IMR-90 (cell line): ENCODE results near the gene TBPL1. TPM values are rescaled to one million over a fixed set of nuclear protein-coding genes. Genes with fewer than 3 reads are reported as not detected.

Experiments used
- ATAC-seq: fragments of 200-7000 bp; cut with Tn5 transposase; 2 replicates; pipeline ENCODE4 v1.9.1; 2020; ENCODE audit warnings: low read depth, mild to moderate bottlenecking, moderate library complexity
- BruUV-seq: library from RNA; stranded (reverse); fragments of 400-500 nt; replicated peaks from 2 replicates; lab custom pipeline; 2021; lab: Mats Ljungman, UMichigan
- CTCF ChIA-PET: fragments of 300-600 bp; formaldehyde crosslinking; extraction: SDS; loops from one replicate; lab custom pipeline; 2021; ENCODE audit warnings: antibody characterized with exemption; lab: Yijun Ruan, JAX
- POLR2A ChIA-PET: fragments of 300-600 bp; sonication (Branson Sonifier 250); formaldehyde crosslinking; loops from one replicate; lab custom pipeline; 2022; ENCODE audit warnings: antibody characterized with exemption; ENCODE audit not compliant: unreplicated experiment; lab: Charles Lee
- DNase-seq: peaks from one replicate; pipeline ENCODE4 v3.0.0; 2013
- H2AFZ ChIP-seq: replicated peaks from 2 replicates; pipeline ENCODE3; 2013; ENCODE audit warnings: low read length, mild to moderate bottlenecking; ENCODE audit not compliant: poor library complexity
- H2AK5ac ChIP-seq: 2 replicates; pipeline ENCODE4 v1.6.1; 2013; ENCODE audit warnings: low read depth, low read length, inconsistent platforms
- H2AK9ac ChIP-seq: replicated peaks from 2 replicates; pipeline ENCODE3; 2013; ENCODE audit warnings: mild to moderate bottlenecking, low read depth, low read length, moderate library complexity; ENCODE audit not compliant: poor library complexity
- H2BK120ac ChIP-seq: 2 replicates; pipeline ENCODE4 v1.6.1; 2013; ENCODE audit warnings: low read depth, low read length, inconsistent platforms
- H2BK15ac ChIP-seq: 3 replicates; pipeline ENCODE4 v1.6.1; 2013; ENCODE audit warnings: low read depth, low read length, inconsistent platforms
- H2BK20ac ChIP-seq: 2 replicates; pipeline ENCODE4 v1.6.1; 2013; ENCODE audit warnings: low read depth, mild to moderate bottlenecking, inconsistent platforms, low read length, moderate library complexity
- H2BK5ac ChIP-seq: 2 replicates; pipeline ENCODE4 v1.6.1; 2013; ENCODE audit warnings: mild to moderate bottlenecking, low read depth, low read length, inconsistent platforms; ENCODE audit not compliant: poor library complexity, severe bottlenecking
- H3K14ac ChIP-seq: replicated peaks from 2 replicates; pipeline ENCODE4 v1.6.1; 2013; ENCODE audit warnings: low read depth, low read length, inconsistent platforms
- H3K18ac ChIP-seq: 2 replicates; pipeline ENCODE4 v1.6.1; 2013; ENCODE audit warnings: low read depth, low read length, control low read depth
- H3K23ac ChIP-seq: 2 replicates; pipeline ENCODE4 v1.6.1; 2013; ENCODE audit warnings: low read depth, low read length, inconsistent platforms
- H3K27ac ChIP-seq: 2 replicates; pipeline ENCODE4 v1.5.1; 2013; ENCODE audit warnings: mild to moderate bottlenecking, control low read depth, low read length; ENCODE audit not compliant: insufficient read depth
- H3K27me3 ChIP-seq: 2 replicates; pipeline ENCODE4 v1.6.1; 2013; ENCODE audit warnings: low read length; ENCODE audit not compliant: control insufficient read depth, insufficient read depth
- H3K36me3 ChIP-seq: 2 replicates; pipeline ENCODE4 v1.6.1; 2013; ENCODE audit warnings: low read length, mixed read lengths; ENCODE audit not compliant: control insufficient read depth, insufficient read depth
- H3K4ac ChIP-seq: 2 replicates; pipeline ENCODE4 v1.6.1; 2013; ENCODE audit warnings: low read depth, low read length, inconsistent platforms
- H3K4me1 ChIP-seq: 2 replicates; pipeline ENCODE4 v1.6.1; 2013; ENCODE audit warnings: low read length, mixed read lengths; ENCODE audit not compliant: control insufficient read depth, insufficient read depth
- H3K4me2 ChIP-seq: 2 replicates; pipeline ENCODE4 v1.6.1; 2013; ENCODE audit warnings: low read depth, mild to moderate bottlenecking, control low read depth, low read length, moderate library complexity
- H3K4me3 ChIP-seq: 2 replicates; pipeline ENCODE4 v1.5.1; 2013; ENCODE audit warnings: low read depth, mild to moderate bottlenecking, control low read depth, low read length, moderate library complexity; ENCODE audit not compliant: insufficient read depth
- H3K56ac ChIP-seq: 2 replicates; pipeline ENCODE4 v1.6.1; 2013; ENCODE audit warnings: low read length, inconsistent platforms; ENCODE audit not compliant: insufficient read depth; ENCODE audit errors: extremely low read depth
- H3K79me1 ChIP-seq, 2 experiments: 2 replicates each; pipeline ENCODE4 v1.6.1; 2013; ENCODE audit warnings: low read length in 2 of 2, inconsistent platforms in 1 of 2, low read depth in 1 of 2
- H3K9ac ChIP-seq: 2 replicates; pipeline ENCODE4 v1.6.1; 2013; ENCODE audit warnings: low read depth, low read length, control low read depth
- H3K9me1 ChIP-seq: 2 replicates; pipeline ENCODE4 v1.6.1; 2013; ENCODE audit warnings: low read length, inconsistent platforms; ENCODE audit not compliant: insufficient read depth
- H3K9me3 ChIP-seq: 2 replicates; pipeline ENCODE4 v1.6.1; 2013; ENCODE audit warnings: low read length; ENCODE audit not compliant: control insufficient read depth, insufficient read depth
- H4K20me1 ChIP-seq: 2 replicates; pipeline ENCODE4 v1.6.1; 2013; ENCODE audit warnings: low read length, inconsistent platforms; ENCODE audit not compliant: insufficient read depth
- H4K5ac ChIP-seq: 2 replicates; pipeline ENCODE4 v1.6.1; 2013; ENCODE audit warnings: mild to moderate bottlenecking, low read depth, low read length, control low read depth
- H4K8ac ChIP-seq, 2 experiments: 2 replicates each; pipeline ENCODE4 v1.6.1; 2013; ENCODE audit warnings: low read depth in 2 of 2, low read length in 2 of 2, control low read depth in 1 of 2, inconsistent platforms in 1 of 2
- H4K91ac ChIP-seq: 2 replicates; pipeline ENCODE4 v1.6.1; 2013; ENCODE audit warnings: low read depth, low read length, inconsistent platforms; ENCODE audit not compliant: insufficient read depth
- BHLHE40 ChIP-seq: fragments of 150-350 bp; IDR thresholded peaks from 2 replicates; pipeline ENCODE4 v1.6.1; 2016; ENCODE audit warnings: mild to moderate bottlenecking, low read depth, low read length
- MAFK ChIP-seq: IDR thresholded peaks from 2 replicates; pipeline ENCODE4 v1.6.1; 2012; ENCODE audit warnings: low read depth, low read length, improper control_type of control experiment
- USF2 ChIP-seq: fragments of 150-350 bp; IDR thresholded peaks from 2 replicates; pipeline ENCODE4 v1.6.1; 2017; ENCODE audit warnings: mild to moderate bottlenecking, antibody characterized with exemption, low read length, low read depth
- WGBS, 2 experiments: methylation state at CpG; one replicate each; pipeline versions ENCODE4 v1.1.5 to v1.1.7; 2013; ENCODE audit warnings: missing lambda C conversion rate in 2 of 2; ENCODE audit not compliant: insufficient read length in 1 of 2; ENCODE audit errors: extremely low coverage in 2 of 2; 5-methylcytosine and 5-hydroxymethylcytosine counted together
- dilution Hi-C: fragments of 300-500 bp; cut with HindIII; formaldehyde crosslinking; loops from one replicate; pipeline ENCODE4 v1.14.3; 2018; ENCODE audit warnings: low sequenced_read_pairs; ENCODE audit not compliant: unreplicated experiment
- in situ Hi-C: fragments of 300-500 bp; cut with MboI; formaldehyde crosslinking; loops from 3 replicates; pipeline ENCODE4 v1.14.3; 2019; ENCODE audit warnings: low sequenced_read_pairs, inconsistent platforms, mixed read lengths
- intact Hi-C: fragments of 100-400 bp; cut with micrococcal nuclease; formaldehyde crosslinking; loops from 2 replicates; pipeline ENCODE4 v1.10.0; 2022
- polyA plus RNA-seq, 3 experiments: library from polyadenylated mRNA; depleted of rRNA; stranded (reverse); fragments of >200 nt; gene quantifications; 2 replicates each; pipeline ENCODE4 v1.2.3, GENCODE V29; 2012; ENCODE audit warnings: low replicate concordance in 1 of 3
- total RNA-seq: library from RNA; depleted of rRNA; stranded (reverse); fragments of >200 nt; gene quantifications from 2 replicates; pipeline ENCODE4 v1.2.3, GENCODE V29; 2012

The TBPL1 gene
- total and polyA plus RNA-seq, 2 of the 4 experiments (the other 2 are of a cell fraction) = 25.6 to 32.5 TPM

- H3K9me3 ChIP-seq = no peaks in the 10 kb centered on the region
- no peak overlapping the region for H3K56ac ChIP-seq
- H3K4me2 ChIP-seq = no peak overlapping the region
- no TSS peak for BruUV-seq
- intact Hi-C loops (no loop called here), dilution Hi-C loops (no loop called here), in situ Hi-C loops (no loop called here)
- H2AK5ac ChIP-seq = no peak overlapping the region
- H4K20me1 ChIP-seq = peaks cover 34% of the 10 kb centered on the region; the same call in 1 of the 2 replicates
- H3K27me3 ChIP-seq = no peaks in the 10 kb centered on the region
- H2AK9ac ChIP-seq = no peak overlapping the region
- H3K14ac ChIP-seq = no peak overlapping the region
- no peak overlapping the region for H2BK5ac ChIP-seq
- H4K5ac ChIP-seq = no peak overlapping the region
- H3K9ac ChIP-seq = no peak overlapping the region
- H3K79me1 ChIP-seq = peaks cover 24 to 72% of the 10 kb centered on the region in 2 experiments
- no peak for ATAC-seq
- no peak overlapping the region for H4K91ac ChIP-seq
- H2AFZ ChIP-seq = no peak overlapping the region
- H3K27ac ChIP-seq = no peak overlapping the region
- H4K8ac ChIP-seq = no peak overlapping the region
- no peak overlapping the region for H3K23ac ChIP-seq
- no peak overlapping the region for H2BK120ac ChIP-seq
- H3K9me1 ChIP-seq = peaks cover 4% of the 10 kb centered on the region; the same call in 1 of the 2 replicates
- no peak overlapping the region for H2BK15ac ChIP-seq
- no peak overlapping the region for H3K18ac ChIP-seq
- POLR2A ChIA-PET = interaction anchor here (0.6 kb wide), 1 partner anchor 33 kb away, joined by 3 read pairs; no protein-coding TSS in a partner anchor
- DNase-seq = no peak
- H3K36me3 ChIP-seq = no peaks in the 10 kb centered on the region
- WGBS, 2 experiments = 57% methylated on average over 1 of the region's 3 CpGs; no CpG with 5 or more reads in 1 of the 2 experiments
- no peak for TF ChIP-seq MAFK
- no peak for TF ChIP-seq USF2
- no peak for TF ChIP-seq BHLHE40
- no peak overlapping the region for H2BK20ac ChIP-seq
- no peak overlapping the region for H3K4ac ChIP-seq
- H3K4me1 ChIP-seq = peaks cover 6% of the 10 kb centered on the region
- CTCF ChIA-PET = no interaction called here
- H3K4me3 ChIP-seq = no peak overlapping the region
These were observed 3.5 kb downstream of the TBPL1 start for GRCh38 chr6:133956416-133957049.
